Effector memory CD8-positive, alpha-beta T cell (primary cell): ENCODE results near the gene GCK.

ENCODE experiments used
- ATAC-seq: fragments of 150-1000 bp; cut with Tn5 transposase; replicated peaks from 2 replicates; pipeline ENCODE4 v1.10.0; 2021; ENCODE audit warnings: mild to moderate bottlenecking, moderate library complexity
- DNase-seq, 3 experiments: peaks; one replicate each; pipeline ENCODE4 v3.0.0; 2021
- H3K27ac Mint-ChIP-seq, 2 donors: one replicate each; pipeline ENCODE4 v1.8.0; 2022; ENCODE audit warnings: mild to moderate bottlenecking in 2 of 2, mixed read lengths in 2 of 2, moderate library complexity in 2 of 2
- H3K27me3 Mint-ChIP-seq, 2 donors: one replicate each; pipeline ENCODE4 v1.8.0; 2022; ENCODE audit warnings: mixed read lengths in 2 of 2
- H3K36me3 Mint-ChIP-seq: one replicate; pipeline ENCODE4 v1.8.0; 2022; ENCODE audit warnings: mild to moderate bottlenecking, moderate library complexity, mixed read lengths; ENCODE audit not compliant: insufficient read depth
- H3K4me1 Mint-ChIP-seq, 2 donors: one replicate each; pipeline ENCODE4 v1.8.0; 2022; ENCODE audit warnings: low read depth in 2 of 2, mixed read lengths in 2 of 2
- H3K4me3 Mint-ChIP-seq, 2 donors: one replicate each; pipeline ENCODE4 v1.8.0; 2022; ENCODE audit warnings: mild to moderate bottlenecking in 2 of 2, mixed read lengths in 2 of 2, moderate library complexity in 2 of 2
- H3K9me3 Mint-ChIP-seq, 2 donors: one replicate each; pipeline ENCODE4 v1.8.0; 2022; ENCODE audit warnings: mixed read lengths in 2 of 2

Gene GCK

DNA sequence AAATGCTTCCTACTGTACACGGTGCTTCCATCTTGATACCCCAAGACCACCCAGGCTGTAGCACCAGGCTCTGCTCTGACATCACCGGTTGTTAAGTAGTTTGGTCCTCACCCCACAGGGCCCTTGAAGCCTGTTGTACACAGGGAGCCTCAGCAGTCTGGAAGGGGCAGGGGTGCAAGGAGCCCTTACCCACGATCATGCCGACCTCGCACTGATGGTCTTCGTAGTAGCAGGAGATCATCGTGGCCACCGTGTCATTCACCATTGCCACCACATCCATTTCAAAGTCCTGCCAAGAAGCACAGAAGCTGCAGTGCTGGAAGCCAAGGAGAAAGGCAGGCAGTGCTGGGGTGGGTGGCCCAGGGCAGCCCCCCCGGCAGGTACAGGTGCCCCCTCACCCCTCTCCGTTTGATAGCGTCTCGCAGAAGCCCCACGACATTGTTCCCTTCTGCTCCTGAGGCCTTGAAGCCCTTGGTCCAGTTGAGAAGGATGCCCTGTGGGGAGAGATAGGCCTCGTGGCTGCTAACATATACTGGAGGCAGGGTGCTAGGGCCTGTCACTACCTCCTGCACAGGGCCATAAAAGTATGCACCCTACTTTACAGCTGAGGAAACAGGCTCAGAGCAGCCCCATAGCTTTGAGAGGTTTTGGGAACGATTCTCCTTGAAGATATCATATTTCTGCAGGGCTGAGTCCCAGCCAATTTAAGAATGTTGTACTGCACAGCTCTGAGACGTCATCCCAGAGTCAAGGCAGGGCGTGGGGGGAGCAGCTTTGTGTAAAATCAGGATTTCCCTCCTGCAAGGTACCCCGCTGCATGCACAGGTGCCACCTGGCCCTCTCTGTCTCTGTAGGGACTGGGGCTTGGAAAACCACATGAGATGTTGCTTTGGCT lies 39.4 kb downstream of the GCK start:
- Mint-ChIP-seq H3K9me3 (no peaks in the 10 kb centered on the region), H3K36me3 (no peaks in the 10 kb centered on the region), H3K27me3 (peaks cover 5 to 6% of the 10 kb centered on the region in 2 donors), H3K27ac (no peak overlapping the region), H3K4me3 (no peak overlapping the region), H3K4me1 (peaks cover 0 to 10% of the 10 kb centered on the region in 2 donors)
- DNase-seq (no peak), ATAC-seq (no peak)

DNA sequence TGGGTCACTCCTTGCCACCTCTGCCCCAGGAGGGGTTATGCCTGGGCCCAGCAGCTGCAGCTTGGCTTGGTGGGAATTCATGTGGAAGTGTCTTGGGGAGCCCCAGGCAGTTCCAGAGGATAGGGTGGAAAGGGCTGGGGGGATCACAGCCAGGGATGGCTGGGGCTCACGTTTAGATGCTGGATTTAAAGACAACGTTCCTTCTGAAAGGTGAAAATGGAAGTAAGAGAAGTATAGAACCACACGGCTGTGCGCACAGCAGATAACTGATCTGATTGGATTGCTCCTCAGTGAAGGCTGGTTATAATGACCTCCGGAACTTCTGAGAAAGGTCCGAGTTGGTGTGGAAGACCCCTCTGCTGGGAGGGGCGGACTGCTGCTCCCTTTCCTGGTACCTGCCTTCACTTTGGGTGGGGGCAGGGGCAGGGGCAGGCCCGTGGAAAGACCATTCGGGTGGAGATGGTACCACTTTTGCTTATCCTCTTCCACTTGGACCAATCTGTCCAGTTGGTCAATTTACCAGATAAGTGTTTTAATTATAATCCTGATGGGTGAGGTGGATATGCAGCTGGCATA lies 40.2 kb downstream of the GCK start:
- H3K36me3 Mint-ChIP-seq: no peaks in the 10 kb centered on the region
- H3K27me3 Mint-ChIP-seq: peaks cover 5 to 6% of the 10 kb centered on the region in 2 donors
- no peaks in the 10 kb centered on the region for H3K9me3 Mint-ChIP-seq
- no peak overlapping the region for H3K4me3 Mint-ChIP-seq
- peaks cover 0 to 10% of the 10 kb centered on the region in 2 donors for H3K4me1 Mint-ChIP-seq
- no peak overlapping the region for H3K27ac Mint-ChIP-seq
- no peak for DNase-seq
- ATAC-seq: no peak

DNA sequence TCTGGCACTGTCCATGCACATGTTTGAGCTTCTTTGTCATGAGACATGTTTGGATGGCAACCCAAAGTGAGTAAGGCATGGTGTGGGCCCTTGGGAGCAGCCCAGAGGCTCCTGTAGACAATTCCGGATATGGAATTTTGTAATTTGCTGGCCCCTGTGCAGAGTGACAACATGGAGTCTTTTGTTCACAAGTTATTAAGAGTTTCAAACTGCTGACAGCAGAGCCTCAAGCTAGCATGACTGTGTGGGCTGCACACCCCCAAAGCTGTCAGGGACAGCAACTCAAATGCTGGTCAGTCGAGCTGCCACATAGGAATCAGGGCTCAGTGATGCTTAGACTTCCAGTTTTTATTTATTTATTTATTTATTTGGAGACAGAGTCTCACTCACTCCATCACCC lies 41.1 kb downstream of the GCK start:
- Mint-ChIP-seq H3K4me3 (no peak overlapping the region), H3K27ac (no peak overlapping the region), H3K9me3 (no peaks in the 10 kb centered on the region), H3K4me1 (peaks cover 0 to 10% of the 10 kb centered on the region in 2 donors), H3K27me3 (peaks cover 5 to 6% of the 10 kb centered on the region in 2 donors), H3K36me3 (no peaks in the 10 kb centered on the region)
- DNase-seq: no peak
- no peak for ATAC-seq

DNA sequence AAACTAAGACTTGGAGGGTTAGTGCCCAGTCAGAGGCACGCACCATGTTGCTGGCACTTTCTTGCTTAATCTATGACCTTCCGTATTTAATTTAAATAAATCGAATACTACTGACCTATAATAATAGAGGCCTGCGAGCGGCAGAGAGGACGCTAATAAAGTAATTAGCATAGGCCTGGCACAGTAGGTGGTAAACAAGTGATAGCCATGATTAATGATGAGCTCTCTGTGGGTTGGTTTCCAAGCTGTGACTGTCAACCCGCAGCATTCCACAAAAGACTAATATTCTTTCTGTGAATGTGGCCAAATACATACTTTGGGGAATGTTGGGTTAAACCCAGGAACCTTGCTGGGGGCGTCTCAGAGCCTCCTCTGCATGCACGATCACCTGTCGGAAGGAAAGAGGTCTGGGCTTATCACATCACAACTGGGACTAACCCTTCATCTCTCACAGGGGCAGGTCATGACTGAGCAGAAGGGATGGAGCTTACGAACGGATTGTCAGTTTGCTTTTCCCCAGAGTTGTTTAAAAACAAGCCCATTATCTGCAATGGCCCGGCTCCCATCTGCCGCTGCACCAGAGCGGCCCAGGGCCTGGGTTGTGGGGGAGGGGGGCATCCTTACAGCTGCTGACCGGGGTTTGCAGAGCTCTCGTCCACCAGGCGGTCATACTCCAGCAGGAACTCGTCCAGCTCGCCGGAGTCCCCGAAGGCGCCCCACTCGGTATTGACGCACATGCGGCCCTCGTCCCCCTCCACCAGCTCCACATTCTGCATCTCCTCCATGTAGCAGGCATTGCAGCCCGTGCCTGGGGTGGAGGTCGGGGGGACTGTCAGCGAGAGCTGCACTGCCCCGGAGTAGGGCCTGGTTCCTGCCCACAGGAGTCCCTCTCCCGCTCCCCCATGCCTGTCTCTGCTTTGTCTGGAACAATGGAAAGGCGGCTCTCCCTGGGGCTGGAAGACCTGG lies 41.9 kb downstream of the GCK start:
- DNase-seq (no peak), ATAC-seq (no peak)
- Mint-ChIP-seq H3K4me1 (peaks cover 0 to 10% of the 10 kb centered on the region in 2 donors), H3K36me3 (no peaks in the 10 kb centered on the region), H3K27me3 (peaks cover 5 to 6% of the 10 kb centered on the region in 2 donors), H3K4me3 (peak overlapping the region in 1 of 2 donors; percentile 59), H3K27ac (no peak overlapping the region), H3K9me3 (no peaks in the 10 kb centered on the region)

DNA sequence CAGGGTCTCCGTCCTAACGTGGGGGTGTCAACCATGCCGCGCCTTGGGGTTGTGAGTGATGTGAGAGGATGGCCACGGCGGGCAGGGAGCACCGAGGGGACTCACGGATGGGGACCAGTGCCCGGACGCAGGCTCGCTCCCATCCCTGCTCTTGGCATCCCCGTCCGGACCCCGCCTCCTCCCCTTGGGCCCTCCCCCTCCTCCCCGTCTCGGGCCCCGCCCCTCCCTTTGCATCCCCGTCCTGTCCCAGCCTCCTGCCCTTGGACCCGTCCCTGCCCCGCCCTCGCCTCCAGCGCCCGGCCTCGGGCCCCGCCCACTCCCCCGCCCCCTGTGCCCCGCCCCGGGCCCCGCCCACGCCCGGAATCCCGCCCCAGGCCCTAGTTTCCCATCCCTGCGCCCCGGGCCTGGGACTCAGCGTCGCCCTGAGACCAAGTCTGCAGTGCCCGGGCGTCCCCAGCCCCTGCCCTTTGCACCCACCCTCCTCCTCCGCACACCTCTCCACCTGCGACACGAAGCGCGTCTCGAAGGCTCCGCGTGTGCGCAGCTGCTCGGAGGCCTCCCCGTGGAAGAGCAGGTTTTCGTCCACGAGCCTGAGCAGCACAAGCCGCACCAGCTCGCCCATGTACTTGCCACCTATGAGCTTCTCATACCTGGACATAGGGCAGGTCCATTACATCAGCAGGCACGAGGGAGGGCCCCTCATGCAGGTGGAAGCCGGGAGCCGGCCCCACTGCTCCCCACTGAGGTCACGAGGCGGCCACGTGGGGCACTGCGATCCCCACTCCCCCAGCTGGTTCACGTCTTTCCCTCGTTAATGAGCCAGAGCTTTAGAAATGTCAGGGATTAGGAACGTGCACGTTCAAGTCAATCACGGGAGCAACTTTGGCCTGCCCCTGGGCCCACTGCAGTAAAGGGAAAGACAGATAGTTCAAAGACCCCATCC lies 43.0 kb downstream of the GCK start:
- peak; percentile 66 for ATAC-seq
- Mint-ChIP-seq H3K36me3 (no peaks in the 10 kb centered on the region), H3K9me3 (no peaks in the 10 kb centered on the region), H3K27me3 (peaks cover 6 to 10% of the 10 kb centered on the region in 2 donors), H3K4me1 (peaks cover 0 to 10% of the 10 kb centered on the region in 2 donors), H3K27ac (peak overlapping the region in 1 of 2 donors; percentile 76), H3K4me3 (peak overlapping the region; percentile 45 to 75)
- DNase-seq: peak in 2 of 3 experiments; percentile 20 to 21

DNA sequence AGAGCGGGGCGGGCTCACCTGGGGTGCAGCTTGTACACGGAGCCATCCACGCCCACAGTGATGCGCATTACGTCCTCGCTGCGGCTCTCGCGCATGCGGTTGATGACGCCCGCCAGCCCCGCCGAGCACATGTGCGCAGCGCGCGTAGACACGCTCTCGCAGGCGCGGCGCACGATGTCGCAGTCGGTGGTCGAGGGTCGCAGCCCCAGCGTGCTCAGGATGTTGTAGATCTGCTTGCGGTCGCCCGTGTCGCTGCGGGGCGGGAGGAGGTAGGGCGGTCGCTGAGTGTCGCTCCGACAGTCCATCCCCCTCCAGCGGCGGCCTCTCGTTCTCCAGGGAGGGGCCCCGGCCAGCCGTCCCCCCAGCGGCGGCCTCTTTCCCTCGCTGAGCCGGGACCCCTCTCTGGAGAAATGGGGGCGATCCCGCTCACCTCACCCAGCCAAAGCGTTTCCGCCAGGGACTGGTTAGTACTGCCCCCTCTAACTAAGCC lies 43.7 kb downstream of the GCK start:
- Mint-ChIP-seq H3K36me3 (no peaks in the 10 kb centered on the region), H3K4me3 (peak overlapping the region; percentile 45 to 75), H3K27ac (peak overlapping the region in 1 of 2 donors; percentile 76), H3K9me3 (no peaks in the 10 kb centered on the region), H3K4me1 (peaks cover 0 to 10% of the 10 kb centered on the region in 2 donors), H3K27me3 (peaks cover 10 to 14% of the 10 kb centered on the region in 2 donors)
- DNase-seq: peak; percentile 8 to 49 (median 47)
- peak; percentile 82 for ATAC-seq

DNA sequence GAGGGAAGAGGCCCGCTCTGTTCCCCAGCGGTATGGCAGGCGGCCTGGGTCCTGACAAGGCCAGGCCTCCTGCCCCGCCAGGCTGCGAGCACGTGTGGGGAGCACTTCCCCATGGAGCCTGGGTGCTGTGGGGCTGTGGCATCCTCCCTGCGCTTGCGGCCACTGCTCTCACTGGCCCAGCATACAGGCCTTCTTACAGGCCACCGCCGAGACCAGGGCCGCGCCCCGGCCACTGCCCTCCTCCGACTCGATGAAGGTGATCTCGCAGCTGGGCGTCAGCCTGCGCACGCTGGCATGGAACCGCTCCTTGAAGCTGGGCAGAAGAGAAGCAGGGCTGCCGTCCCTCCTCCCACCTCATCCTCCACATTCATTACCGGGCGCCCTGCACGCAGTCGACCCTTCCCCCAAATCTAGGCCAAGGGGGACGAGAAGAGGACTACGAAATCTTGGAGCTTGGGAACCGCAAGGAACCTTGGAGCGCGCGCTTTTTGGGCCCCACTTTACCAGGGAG lies 44.2 kb downstream of the GCK start:
- no peak for DNase-seq
- Mint-ChIP-seq H3K36me3 (no peaks in the 10 kb centered on the region), H3K9me3 (no peaks in the 10 kb centered on the region), H3K4me3 (peak overlapping the region; percentile 45 to 75), H3K27ac (peak overlapping the region in 1 of 2 donors; percentile 76), H3K27me3 (peaks cover 13 to 17% of the 10 kb centered on the region in 2 donors), H3K4me1 (peaks cover 0 to 10% of the 10 kb centered on the region in 2 donors)
- ATAC-seq: no peak

DNA sequence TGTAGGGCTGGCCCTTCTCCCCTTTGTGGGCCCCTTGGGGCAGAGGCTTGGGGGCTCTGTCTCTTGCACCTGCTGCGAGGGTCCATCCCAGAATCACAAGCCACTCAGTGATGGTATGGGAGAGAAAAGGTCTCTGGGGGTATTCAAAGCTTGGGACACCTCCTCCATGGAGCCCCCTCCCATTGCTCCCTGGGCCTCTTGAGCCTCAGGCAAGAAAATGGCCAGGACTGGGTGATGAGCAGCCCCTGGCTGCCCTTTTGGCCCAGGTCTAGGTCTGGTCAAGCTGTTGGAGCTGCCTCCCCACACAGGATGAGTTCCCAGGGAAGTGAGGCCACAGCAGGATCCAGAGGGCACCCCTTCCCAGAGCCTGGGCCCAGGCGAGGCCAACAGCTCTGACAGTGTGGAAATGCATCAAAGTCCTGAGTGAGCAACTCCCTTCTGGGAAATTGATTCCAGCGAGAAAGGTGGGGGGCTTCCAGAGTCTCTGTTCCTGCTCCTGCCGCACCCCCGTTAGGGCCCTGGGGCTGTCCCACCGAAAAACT lies 44.7 kb downstream of the GCK start:
- H3K27me3 Mint-ChIP-seq: peaks cover 18 to 23% of the 10 kb centered on the region in 2 donors
- no peak for ATAC-seq
- H3K27ac Mint-ChIP-seq: no peak overlapping the region
- H3K36me3 Mint-ChIP-seq: no peaks in the 10 kb centered on the region
- DNase-seq: no peak
- no peaks in the 10 kb centered on the region for H3K9me3 Mint-ChIP-seq
- H3K4me3 Mint-ChIP-seq: no peak overlapping the region
- peaks cover 0 to 10% of the 10 kb centered on the region in 2 donors for H3K4me1 Mint-ChIP-seq

DNA sequence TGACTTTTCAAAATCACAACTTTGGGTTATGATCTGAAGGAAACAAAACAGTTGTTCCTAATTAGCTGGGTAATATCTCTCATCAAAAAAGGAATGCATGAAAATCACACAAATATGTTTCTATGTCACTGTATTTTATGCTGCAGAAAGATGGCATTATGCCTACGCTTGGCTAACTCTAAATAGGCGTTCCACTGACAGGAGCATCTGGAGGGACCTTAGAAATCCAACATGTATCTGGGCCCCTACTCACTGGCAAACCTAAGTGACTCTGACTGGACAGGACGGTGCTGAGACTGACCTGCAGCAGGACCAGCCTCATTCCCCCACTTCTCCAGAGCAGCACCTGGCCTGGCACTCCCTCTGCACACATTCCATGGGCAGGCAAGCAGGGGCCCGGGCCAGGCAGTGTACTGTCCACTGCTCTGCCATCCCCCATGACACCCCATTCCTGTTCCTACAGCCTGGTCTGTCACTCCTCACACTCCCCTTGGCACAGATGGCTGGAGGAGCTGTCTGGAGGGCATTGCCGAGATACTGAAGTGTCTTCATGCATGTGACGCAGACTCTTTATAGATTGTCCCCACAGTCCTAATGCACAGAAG lies 45.5 kb downstream of the GCK start:
- H3K4me1 Mint-ChIP-seq: peaks cover 0 to 10% of the 10 kb centered on the region in 2 donors
- H3K27me3 Mint-ChIP-seq: peaks cover 18 to 30% of the 10 kb centered on the region in 2 donors
- ATAC-seq (no peak), DNase-seq (no peak)
- no peaks in the 10 kb centered on the region for H3K9me3 Mint-ChIP-seq
- no peak overlapping the region for H3K4me3 Mint-ChIP-seq
- no peaks in the 10 kb centered on the region for H3K36me3 Mint-ChIP-seq
- no peak overlapping the region for H3K27ac Mint-ChIP-seq

DNA sequence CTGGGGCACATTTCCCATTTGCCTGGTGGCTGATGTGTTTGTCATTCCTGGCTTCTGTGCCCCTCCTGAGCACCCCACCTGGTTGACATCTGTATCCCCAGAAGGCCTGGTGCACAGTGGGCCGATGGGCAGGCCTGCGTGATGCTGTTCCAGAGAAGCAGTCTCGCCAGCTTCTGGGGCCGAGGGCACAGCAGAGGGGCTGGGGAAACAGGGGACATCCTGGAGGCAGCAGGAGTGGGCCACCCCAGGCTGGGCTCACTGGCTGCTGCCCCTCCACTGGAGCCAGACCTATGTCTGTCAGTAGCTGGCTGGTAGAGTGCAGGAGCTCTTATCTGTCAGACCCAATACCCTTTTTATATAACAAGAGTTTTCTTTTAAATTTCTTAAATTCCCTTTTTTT lies 47.2 kb downstream of the GCK start:
- ATAC-seq (no peak), DNase-seq (no peak)
- H3K36me3 Mint-ChIP-seq: no peaks in the 10 kb centered on the region
- no peak overlapping the region for H3K27ac Mint-ChIP-seq
- H3K9me3 Mint-ChIP-seq: no peaks in the 10 kb centered on the region
- peaks cover 18 to 37% of the 10 kb centered on the region in 2 donors for H3K27me3 Mint-ChIP-seq
- H3K4me3 Mint-ChIP-seq: no peak overlapping the region
- peaks cover 0 to 10% of the 10 kb centered on the region in 2 donors for H3K4me1 Mint-ChIP-seq

DNA sequence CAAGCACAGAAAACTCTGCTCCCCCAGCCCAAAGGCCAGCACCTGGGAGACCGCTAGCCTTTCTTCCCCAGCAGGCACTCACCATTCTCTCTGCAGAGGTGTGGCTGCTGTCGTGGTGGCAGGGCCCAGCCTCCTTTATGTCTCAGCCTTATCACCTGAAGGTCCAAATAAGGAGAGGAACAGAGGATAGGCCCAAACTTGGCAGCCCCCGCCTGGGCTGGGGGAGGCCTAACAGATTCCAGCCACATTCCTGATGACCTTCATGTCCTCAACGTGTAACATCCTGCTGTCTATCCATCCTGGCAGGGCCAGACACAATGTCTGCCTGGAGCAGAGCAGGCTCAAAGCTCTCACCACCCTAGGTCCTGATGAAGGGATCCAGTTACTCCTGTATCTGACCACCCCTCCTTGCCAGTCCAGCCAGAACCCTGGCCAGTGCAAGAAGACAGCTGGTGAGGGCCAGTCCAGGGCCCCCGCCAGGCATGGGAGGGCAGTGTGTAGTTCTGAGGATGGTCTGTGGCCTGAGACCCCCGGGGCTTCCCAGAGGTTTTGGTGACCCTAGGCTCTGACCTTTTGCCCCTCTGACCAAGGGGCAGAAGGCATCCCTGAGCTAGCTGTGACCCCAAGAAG lies 47.9 kb downstream of the GCK start, which contains the start of gene MYL7:
Gene MYL7 (minus strand): TSS at position 112 of the 630 bp plus-strand sequence. CDS start 27 bp downstream, at position 85.
- no peak for ATAC-seq
- H3K4me1 Mint-ChIP-seq: peaks cover 0 to 7% of the 10 kb centered on the region in 2 donors
- H3K27me3 Mint-ChIP-seq: peaks cover 13 to 37% of the 10 kb centered on the region in 2 donors
- DNase-seq: no peak
- no peak within 1 kb of the TSS for H3K4me3 Mint-ChIP-seq
- no peaks in the 10 kb centered on the region for H3K36me3 Mint-ChIP-seq
- peak within 1 kb of the TSS in 1 of 2 donors; percentile 15 for H3K27ac Mint-ChIP-seq
- no peaks in the 10 kb centered on the region for H3K9me3 Mint-ChIP-seq
